ENCODE data around the gene UCMA. TPM values are rescaled to one million over a fixed set of nuclear protein-coding genes. Genes with fewer than 3 reads are reported as not detected.

UCMA gene
- total RNA-seq, 1 experiment from 2014 or later = not detected

DNA sequence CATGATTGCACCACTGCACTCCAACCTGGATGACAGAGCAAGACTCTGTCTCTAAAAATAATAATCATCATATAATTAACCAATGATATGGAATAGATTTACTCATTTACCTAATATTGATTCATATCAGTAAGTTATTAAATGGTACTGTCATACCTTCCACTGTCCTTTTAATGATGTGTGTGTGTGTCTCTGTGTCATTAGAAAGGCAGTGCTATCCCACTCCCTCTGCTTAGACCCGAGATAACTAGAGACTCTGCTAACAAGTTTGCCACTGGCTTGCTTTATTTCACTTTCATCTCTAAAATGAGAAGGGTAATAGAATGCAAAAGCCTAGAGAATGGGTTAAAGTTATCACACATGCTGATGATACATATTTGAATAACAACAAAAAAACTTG lies 51.8 kb downstream of the UCMA start:
- Histone ChIP-seq H3K36me3 (ENCODE audit: insufficient read depth, low read length, poor library complexity, severe bottlenecking) (peaks cover 92% of the 10 kb centered on the region), H3K4me3 (ENCODE audit: low read depth, low read length, poor library complexity, severe bottlenecking) (no peak overlapping the region), H3K27me3 (replicated peaks; ENCODE audit: insufficient read depth, low read depth, low read length, poor library complexity) (no peaks in the 10 kb centered on the region), H3K4me1 (ENCODE audit: insufficient read depth, low read length, poor library complexity, severe bottlenecking) (no peaks in the 10 kb centered on the region), H3K9me3 (ENCODE audit: low read depth, low read length, poor library complexity, severe bottlenecking) (no peaks in the 10 kb centered on the region), H3K27ac (ENCODE audit: low read depth, low read length, poor library complexity, severe bottlenecking) (no peak overlapping the region)
- intact Hi-C loops (cut with micrococcal nuclease; ENCODE audit: unreplicated experiment) = no loop called here
- CTCF ChIA-PET = no interaction called here
- no TSS peak for BruUV-seq (replicated peaks)
- TF ChIP-seq, protein P1, sequence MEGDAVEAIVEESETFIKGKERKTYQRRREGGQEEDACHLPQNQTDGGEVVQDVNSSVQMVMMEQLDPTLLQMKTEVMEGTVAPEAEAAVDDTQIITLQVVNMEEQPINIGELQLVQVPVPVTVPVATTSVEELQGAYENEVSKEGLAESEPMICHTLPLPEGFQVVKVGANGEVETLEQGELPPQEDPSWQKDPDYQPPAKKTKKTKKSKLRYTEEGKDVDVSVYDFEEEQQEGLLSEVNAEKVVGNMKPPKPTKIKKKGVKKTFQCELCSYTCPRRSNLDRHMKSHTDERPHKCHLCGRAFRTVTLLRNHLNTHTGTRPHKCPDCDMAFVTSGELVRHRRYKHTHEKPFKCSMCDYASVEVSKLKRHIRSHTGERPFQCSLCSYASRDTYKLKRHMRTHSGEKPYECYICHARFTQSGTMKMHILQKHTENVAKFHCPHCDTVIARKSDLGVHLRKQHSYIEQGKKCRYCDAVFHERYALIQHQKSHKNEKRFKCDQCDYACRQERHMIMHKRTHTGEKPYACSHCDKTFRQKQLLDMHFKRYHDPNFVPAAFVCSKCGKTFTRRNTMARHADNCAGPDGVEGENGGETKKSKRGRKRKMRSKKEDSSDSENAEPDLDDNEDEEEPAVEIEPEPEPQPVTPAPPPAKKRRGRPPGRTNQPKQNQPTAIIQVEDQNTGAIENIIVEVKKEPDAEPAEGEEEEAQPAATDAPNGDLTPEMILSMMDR (conservative IDR thresholded peaks at IDR 0.05; ENCODE audit: low read depth, low read length) = no peak
- no peak for TF ChIP-seq EZH2 (IDR thresholded peaks at IDR 0.05; ENCODE audit: borderline replicate concordance, low read depth, low read length, poor library complexity, severe bottlenecking)
- POLR2A ChIA-PET (ENCODE audit: low non-redundant PET) = no interaction called here
- no peak for DNase-seq (ENCODE audit: low spot score)

DNA sequence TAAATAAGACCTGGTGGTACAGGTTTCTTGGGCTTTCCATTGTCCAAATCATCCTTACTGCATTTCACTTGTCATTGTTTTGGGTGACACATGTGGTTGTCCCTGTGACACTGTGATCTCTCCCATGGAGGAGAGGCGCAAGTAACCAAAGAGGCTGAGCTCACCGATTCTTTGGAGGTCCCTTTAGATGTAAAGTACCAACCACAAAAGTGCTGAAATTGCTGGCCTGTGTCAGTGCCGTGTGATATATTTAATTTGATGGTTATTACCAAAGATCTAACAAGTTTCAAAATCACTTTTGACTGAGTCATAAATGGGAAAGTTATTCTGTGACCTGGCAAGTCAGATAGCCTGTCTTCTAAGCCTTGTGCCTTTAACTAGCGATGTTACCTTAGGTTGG lies 53.4 kb downstream of the UCMA start:
- CTCF ChIA-PET = no interaction called here
- Histone ChIP-seq H3K4me1 (ENCODE audit: insufficient read depth, low read length, poor library complexity, severe bottlenecking) (no peaks in the 10 kb centered on the region), H3K9me3 (ENCODE audit: low read depth, low read length, poor library complexity, severe bottlenecking) (no peaks in the 10 kb centered on the region), H3K27me3 (replicated peaks; ENCODE audit: insufficient read depth, low read depth, low read length, poor library complexity) (no peaks in the 10 kb centered on the region), H3K36me3 (ENCODE audit: insufficient read depth, low read length, poor library complexity, severe bottlenecking) (peaks cover 92% of the 10 kb centered on the region), H3K27ac (ENCODE audit: low read depth, low read length, poor library complexity, severe bottlenecking) (no peak overlapping the region), H3K4me3 (ENCODE audit: low read depth, low read length, poor library complexity, severe bottlenecking) (no peak overlapping the region)
- no peak for TF ChIP-seq EZH2 (IDR thresholded peaks at IDR 0.05; ENCODE audit: borderline replicate concordance, low read depth, low read length, poor library complexity, severe bottlenecking)
- TF ChIP-seq, protein P1 (conservative IDR thresholded peaks at IDR 0.05; ENCODE audit: low read depth, low read length) = no peak
- POLR2A ChIA-PET (ENCODE audit: low non-redundant PET) = no interaction called here
- intact Hi-C loops (cut with micrococcal nuclease; ENCODE audit: unreplicated experiment) = no loop called here
- DNase-seq (ENCODE audit: low spot score) = no peak
- BruUV-seq (replicated peaks) = no TSS peak

DNA sequence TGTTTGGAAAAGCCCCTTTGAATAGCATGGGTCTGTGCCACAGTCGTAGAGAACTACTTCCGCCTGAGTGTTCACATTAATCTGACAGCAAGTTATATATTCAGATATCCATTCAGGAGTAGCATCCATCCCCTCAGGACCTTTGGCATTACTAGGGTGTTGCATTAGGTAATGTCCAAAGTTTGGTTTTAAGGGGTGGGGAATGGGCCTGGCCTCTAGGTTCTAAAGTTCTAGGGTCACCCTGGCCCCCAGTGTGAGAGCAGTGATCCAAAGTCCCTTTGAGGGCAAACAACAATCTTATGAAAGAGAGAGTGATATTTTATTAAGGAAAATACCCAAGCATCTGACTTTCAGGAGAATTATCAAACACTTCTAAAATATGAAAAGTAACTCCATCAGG lies 60.6 kb downstream of the UCMA start:
- Histone ChIP-seq H3K27ac (ENCODE audit: low read depth, low read length, poor library complexity, severe bottlenecking) (no peak overlapping the region), H3K4me3 (ENCODE audit: low read depth, low read length, poor library complexity, severe bottlenecking) (no peak overlapping the region), H3K36me3 (ENCODE audit: insufficient read depth, low read length, poor library complexity, severe bottlenecking) (peaks cover 90% of the 10 kb centered on the region), H3K9me3 (ENCODE audit: low read depth, low read length, poor library complexity, severe bottlenecking) (no peaks in the 10 kb centered on the region), H3K4me1 (ENCODE audit: insufficient read depth, low read length, poor library complexity, severe bottlenecking) (no peaks in the 10 kb centered on the region), H3K27me3 (replicated peaks; ENCODE audit: insufficient read depth, low read depth, low read length, poor library complexity) (no peaks in the 10 kb centered on the region)
- TF ChIP-seq, protein P1 (conservative IDR thresholded peaks at IDR 0.05; ENCODE audit: low read depth, low read length) = no peak
- no peak for TF ChIP-seq EZH2 (IDR thresholded peaks at IDR 0.05; ENCODE audit: borderline replicate concordance, low read depth, low read length, poor library complexity, severe bottlenecking)
- POLR2A ChIA-PET (ENCODE audit: low non-redundant PET) = no interaction called here
- BruUV-seq (replicated peaks) = no TSS peak
- no peak for DNase-seq (ENCODE audit: low spot score)
- intact Hi-C loops (cut with micrococcal nuclease; ENCODE audit: unreplicated experiment) = no loop called here
- CTCF ChIA-PET = no interaction called here

Other genes with a start within 250 kb of the UCMA start
- gene CCDC3, start 232.7 kb downstream of the UCMA start, total RNA-seq (2021) = 2.8 and 3.0 TPM in 2 replicates
- 13.5 and 16.6 TPM in 2 replicates for gene OPTN, start 134.2 kb downstream of the UCMA start, total RNA-seq (2021)
- 89.3 and 97.5 TPM in 2 replicates for gene MCM10, start 72.8 kb downstream of the UCMA start, total RNA-seq (2021)
- gene PHYH, start 65.7 kb upstream of the UCMA start, total RNA-seq (2021) = 5.1 and 8.6 TPM in 2 replicates
- 111 and 124 TPM in 2 replicates for gene SEPHS1, start 113.9 kb upstream of the UCMA start, total RNA-seq (2021)

Data from A673 (cell line).